ENCODE results near the gene COLGALT1. TPM values are rescaled to one million over a fixed set of nuclear protein-coding genes. Genes with fewer than 3 reads are reported as not detected.

COLGALT1 gene
- total RNA-seq, 1 experiment from 2014 or later: 86.0 TPM

DNA sequence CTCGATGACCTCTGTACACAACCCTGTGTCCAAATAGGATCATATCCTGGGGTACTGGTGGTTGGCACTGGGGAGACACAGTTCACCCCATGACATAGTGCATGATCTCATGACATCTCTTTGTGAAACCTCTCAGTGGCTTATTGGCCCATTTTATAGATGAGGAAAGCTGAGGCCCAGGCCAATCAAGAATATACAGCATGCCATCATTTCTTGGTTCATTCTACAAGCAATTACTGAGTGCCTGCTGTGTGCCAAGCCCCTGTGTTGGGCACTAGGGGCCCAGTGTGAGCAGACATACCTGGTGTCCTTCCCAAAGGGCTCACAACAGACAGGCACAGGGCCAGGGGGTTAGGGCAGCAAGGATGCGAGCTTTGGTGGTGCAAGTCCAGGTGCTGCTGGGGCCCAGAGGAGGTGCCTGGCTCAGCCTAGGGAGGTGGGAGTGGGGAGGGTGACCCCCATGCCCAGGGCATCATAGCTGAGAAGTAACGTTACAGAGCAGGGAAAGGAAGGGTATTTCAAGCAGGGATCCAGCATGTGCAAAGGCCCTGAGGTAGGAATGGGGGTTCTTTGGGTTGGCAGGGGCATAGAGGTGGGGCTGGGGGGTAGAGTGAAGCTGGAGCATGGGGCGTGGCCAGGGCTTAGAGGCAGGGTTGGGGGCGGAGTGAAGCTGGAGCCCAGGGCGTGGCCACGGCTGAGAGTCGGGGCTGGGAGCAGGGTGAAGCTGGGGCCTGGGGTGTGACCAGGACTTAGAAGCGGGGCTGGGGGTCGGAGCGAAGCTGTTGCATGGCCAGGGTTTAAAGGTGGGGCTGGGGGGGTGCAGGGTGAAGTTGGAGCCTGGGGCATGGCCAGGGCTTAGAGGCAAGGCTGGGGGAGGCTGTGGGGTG, 20.7 kb downstream of the COLGALT1 start:
- H3K79me2 ChIP-seq (ENCODE audit: insufficient read depth, low read length): peaks cover 3% of the 10 kb centered on the region; the same call in 1 of the 2 replicates
- no peak for DNase-seq (ENCODE audit: low read depth, low spot score)
- no peak overlapping the region for H2AFZ ChIP-seq (ENCODE audit: low read depth, low read length, poor library complexity, severe bottlenecking)
- H3K27me3 ChIP-seq (ENCODE audit: insufficient read depth, low read length): no peaks in the 10 kb centered on the region
- peak overlapping the region; percentile 65 for H3K4me2 ChIP-seq (ENCODE audit: low read length)
- H3K9ac ChIP-seq (ENCODE audit: low read length): peak overlapping the region; percentile 33; the same call in 1 of the 2 replicates
- no TSS peak for BruUV-seq (replicated peaks)
- TF ChIP-seq CTCF (IDR thresholded peaks at IDR 0.05 in 2 of 3, conservative IDR thresholded peaks at IDR 0.05 in 1 of 3; ENCODE audit: borderline replicate concordance in 1 of 3, insufficient read depth in 1 of 3, low read depth in 2 of 3, low read length in 2 of 3): no peak
- no peak for TF ChIP-seq ATF3 (IDR thresholded peaks at IDR 0.05)
- no peak for TF ChIP-seq EZH2phosphoT487 (IDR thresholded peaks at IDR 0.05; ENCODE audit: borderline replicate concordance)
- no peak for TF ChIP-seq ELF1 (IDR thresholded peaks at IDR 0.05; ENCODE audit: borderline replicate concordance, low read depth)
- no peak for TF ChIP-seq EGR1 (IDR thresholded peaks at IDR 0.05; ENCODE audit: low read depth)
- CTCF ChIA-PET: interaction anchor here (1.4 to 1.6 kb wide), 4 partner anchors 12 to 190 kb away, joined by 3 to 8 read pairs (median 4); no protein-coding TSS in a partner anchor
- H3K9me2 ChIP-seq (ENCODE audit: insufficient read depth): no peaks in the 10 kb centered on the region
- intact Hi-C loops (cut with micrococcal nuclease): loop anchor here (5.0 kb wide), 1 partner anchor 64 kb away; the partner anchor contains the start of gene PGLS
- POLR2A ChIA-PET: interaction anchor here (0.9 to 1.2 kb wide), 4 partner anchors 30 to 283 kb away, joined by 3 to 5 read pairs (median 4); partner anchors contain the start of genes RPL18A and SLC27A1
- H3K9me3 ChIP-seq (ENCODE audit: control insufficient read depth in 1 of 2, insufficient read depth in 1 of 2, low read depth in 1 of 2, low read length in 2 of 2): no peaks in the 10 kb centered on the region
- peak overlapping the region; percentile 47; the same call in 1 of the 2 replicates for H3K27ac ChIP-seq (ENCODE audit: low read depth, low read length)
- peak; percentile 63 for ATAC-seq
- no peak overlapping the region for H3K4me3 ChIP-seq (replicated peaks in 1 of 2; ENCODE audit: low read depth in 1 of 2, low read length in 2 of 2)
- H3K4me1 ChIP-seq (ENCODE audit: control insufficient read depth in 1 of 2, insufficient read depth in 2 of 2, low read length in 2 of 2): peaks cover 16 to 41% of the 10 kb centered on the region in 2 experiments; a peak in 3 of 4 replicates
- peaks cover 14 to 36% of the 10 kb centered on the region in 2 experiments; a peak in 3 of 4 replicates for H3K36me3 ChIP-seq (ENCODE audit: control insufficient read depth in 1 of 2, insufficient read depth in 2 of 2, low read length in 2 of 2)
- RAD21 ChIA-PET (ENCODE audit: low non-redundant PET in 1 of 2, low total read pairs in 2 of 2, uncharacterized antibody in 2 of 2, unreplicated experiment in 2 of 2): interaction anchor here (0.6 to 1.4 kb wide), 4 partner anchors 69 to 283 kb away, joined by 3 to 6 read pairs (median 4); no protein-coding TSS in a partner anchor
- H4K20me1 ChIP-seq (ENCODE audit: insufficient read depth): peaks cover 8% of the 10 kb centered on the region; the same call in 1 of the 2 replicates

Data from HCT116 (cell line).